ENCODE results near the gene LDLRAD4. TPM values are rescaled to one million over a fixed set of nuclear protein-coding genes. Genes with fewer than 3 reads are reported as not detected.

The LDLRAD4 gene
- total RNA-seq, 2 donors from 2014 or later, result 33.1 to 41.2 TPM

- Histone ChIP-seq H3K27ac (peak overlapping the region; percentile 37 to 76), H3K27me3 (no peaks in the 10 kb centered on the region), H3K9me3 (no peaks in the 10 kb centered on the region), H3K36me3 (peaks cover 11% of the 10 kb centered on the region), H3K4me1 (peaks cover 0 to 42% of the 10 kb centered on the region in 2 donors), H3K4me3 (peak overlapping the region; percentile 10 to 49)
- no peak for DNase-seq (ENCODE audit: low spot score)
- TF ChIP-seq CTCF (IDR thresholded peaks at IDR 0.05), result no peak
These were observed 423.2 kb downstream of the LDLRAD4 start for GRCh38 chr18:13641551-13642439.

- no peak for DNase-seq (ENCODE audit: low spot score)
- H3K9me3 ChIP-seq, result no peaks in the 10 kb centered on the region
- H3K4me3 ChIP-seq, result peak overlapping the region in 1 of 2 donors; percentile 49
- peaks cover 0 to 42% of the 10 kb centered on the region in 2 donors for H3K4me1 ChIP-seq
- no peak for TF ChIP-seq CTCF (IDR thresholded peaks at IDR 0.05)
- peak overlapping the region; percentile 37 to 76 for H3K27ac ChIP-seq
- no peaks in the 10 kb centered on the region for H3K27me3 ChIP-seq
- H3K36me3 ChIP-seq, result peaks cover 11% of the 10 kb centered on the region
These were observed 423.9 kb downstream of the LDLRAD4 start for GRCh38 chr18:13642440-13642827.

- Histone ChIP-seq H3K36me3 (peaks cover 11% of the 10 kb centered on the region), H3K4me3 (no peak overlapping the region), H3K4me1 (peaks cover 0 to 41% of the 10 kb centered on the region in 2 donors), H3K27ac (no peak overlapping the region), H3K27me3 (no peaks in the 10 kb centered on the region), H3K9me3 (no peaks in the 10 kb centered on the region)
- DNase-seq (ENCODE audit: low spot score), result no peak
- TF ChIP-seq CTCF (IDR thresholded peaks at IDR 0.05), result no peak
These were observed 424.7 kb downstream of the LDLRAD4 start for GRCh38 chr18:13643261-13643751.

- no peaks in the 10 kb centered on the region for H3K27me3 ChIP-seq
- peaks cover 11% of the 10 kb centered on the region for H3K36me3 ChIP-seq
- no peak overlapping the region for H3K4me3 ChIP-seq
- peaks cover 0 to 29% of the 10 kb centered on the region in 2 donors for H3K4me1 ChIP-seq
- no peak for TF ChIP-seq CTCF (IDR thresholded peaks at IDR 0.05)
- H3K27ac ChIP-seq, result no peak overlapping the region
- DNase-seq (ENCODE audit: low spot score), result no peak
- H3K9me3 ChIP-seq, result no peaks in the 10 kb centered on the region
These were observed 426.5 kb downstream of the LDLRAD4 start for GRCh38 chr18:13645093-13645492.

- Histone ChIP-seq H3K36me3 (peaks cover 11% of the 10 kb centered on the region), H3K9me3 (no peaks in the 10 kb centered on the region), H3K27ac (no peak overlapping the region), H3K4me1 (peaks cover 0 to 14% of the 10 kb centered on the region in 2 donors), H3K27me3 (no peaks in the 10 kb centered on the region), H3K4me3 (no peak overlapping the region)
- DNase-seq (ENCODE audit: low spot score), result no peak
- TF ChIP-seq CTCF (IDR thresholded peaks at IDR 0.05), result no peak
These were observed 428.1 kb downstream of the LDLRAD4 start for GRCh38 chr18:13646633-13647032.
